Activated gamma-delta T cell (primary cell): ENCODE results near the gene BBS12.

Experiments
- DNase-seq: peaks from one replicate; lab custom pipeline; 2025; lab: John Stamatoyannopoulos, UW

Gene BBS12

DNA sequence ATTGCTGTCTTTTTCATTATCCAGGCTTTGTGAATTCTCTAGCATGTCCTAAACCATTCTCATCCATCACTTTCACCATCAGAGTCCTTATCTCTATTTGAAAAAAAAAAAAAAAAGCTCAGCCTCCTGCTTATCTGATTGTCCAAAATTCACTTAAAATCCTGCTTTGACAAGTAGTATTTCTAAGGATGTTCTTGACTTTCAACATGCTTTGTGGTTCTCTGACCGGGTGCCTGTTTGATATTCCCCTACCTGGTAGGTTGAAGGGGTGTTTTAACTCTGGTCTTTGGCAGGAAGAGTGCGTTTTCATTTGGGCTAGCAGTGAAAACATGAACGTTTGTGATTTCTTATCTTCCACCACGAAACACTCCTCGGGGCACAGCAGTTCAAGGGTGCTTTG lies 17.3 kb upstream of the BBS12 start:
- no peak for DNase-seq

- DNase-seq = no peak
These were observed 15.6 kb upstream of the BBS12 start for GRCh38 chr4:122716825-122717448.

GRCh38 chr4:122718281-122718680 lies 14.2 kb upstream of the BBS12 start:
- no peak for DNase-seq

DNA sequence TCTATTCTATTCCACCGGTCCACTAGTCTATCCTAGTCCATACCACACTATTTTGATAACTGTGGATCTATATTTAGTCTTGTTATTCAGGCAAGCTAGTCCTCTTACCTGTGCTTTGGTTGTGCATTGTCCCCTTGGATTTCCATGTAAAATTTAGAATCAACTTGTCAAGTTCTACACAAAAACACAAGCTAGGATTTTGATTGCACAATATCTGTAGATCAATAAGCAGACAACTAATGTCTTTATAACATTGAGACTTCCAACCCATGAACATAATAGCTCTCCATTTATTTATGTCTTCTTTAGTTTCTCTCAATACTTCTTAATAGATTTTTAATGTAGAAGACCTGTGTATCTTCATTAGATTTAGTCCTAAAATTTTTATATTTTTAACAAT lies 10.2 kb upstream of the BBS12 start:
- DNase-seq = no peak

DNA sequence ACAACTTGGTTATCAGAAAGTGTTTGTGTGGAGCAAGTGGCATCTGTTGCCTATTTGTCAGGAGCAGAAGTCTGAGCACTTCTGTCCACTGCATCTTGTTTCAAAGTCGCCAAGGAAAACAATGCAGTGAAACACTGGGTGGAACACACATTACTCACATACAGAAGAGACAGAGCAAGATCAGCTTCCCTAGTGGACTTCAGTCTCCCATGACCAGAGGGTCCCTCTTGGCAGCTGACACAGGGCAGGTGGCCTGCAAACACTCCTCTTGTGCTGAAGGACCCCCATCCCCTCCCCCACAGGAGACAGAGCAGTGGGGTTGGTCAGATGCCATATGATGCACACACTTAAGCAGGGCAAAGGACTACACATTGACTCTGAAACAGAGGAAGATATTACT lies 3.6 kb upstream of the BBS12 start:
- DNase-seq = no peak

DNA sequence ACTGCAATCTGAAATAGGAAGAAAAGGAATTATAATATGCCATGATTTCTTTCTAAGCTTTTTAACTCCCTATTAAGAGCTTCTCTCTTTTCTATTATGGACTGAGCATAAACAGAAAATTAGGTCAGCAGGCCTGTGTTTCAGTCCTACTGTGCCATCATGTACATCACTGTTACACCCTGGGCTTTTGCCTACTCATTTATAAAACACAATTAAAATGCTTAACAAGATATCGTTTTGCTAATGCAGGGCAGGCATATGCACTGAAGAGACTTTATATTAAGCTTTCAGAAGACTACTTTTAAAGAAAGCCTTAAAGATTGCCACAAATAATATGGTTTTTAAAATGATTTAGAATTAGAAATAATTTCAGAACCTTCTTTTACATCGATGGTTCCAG lies 828 bp upstream of the BBS12 start:
- DNase-seq = no peak

GRCh38 chr4:122733787-122734120 lies 1.2 kb downstream of the BBS12 start:
- DNase-seq = no peak

DNA sequence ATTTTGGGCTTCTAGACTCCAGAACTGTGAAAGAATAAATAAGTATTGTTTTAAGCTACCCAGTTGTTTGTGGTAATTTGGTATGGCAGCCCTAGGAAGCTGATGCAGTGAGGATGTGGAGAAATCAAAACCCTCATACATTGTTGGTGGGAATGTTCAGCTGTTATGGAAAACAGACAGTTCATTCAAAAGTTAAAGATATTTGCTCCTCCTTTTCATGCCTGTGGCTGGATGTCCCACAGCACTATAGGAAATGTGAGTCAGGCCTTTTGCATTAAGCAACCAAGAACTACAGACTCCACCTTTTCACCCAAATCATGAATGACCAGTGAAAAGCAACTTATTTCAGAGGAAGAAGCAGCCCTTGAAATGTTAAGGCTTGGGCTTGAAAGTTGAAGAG lies 6.7 kb downstream of the BBS12 start:
- no peak for DNase-seq

- no peak for DNase-seq
These were observed 10.7 kb downstream of the BBS12 start for GRCh38 chr4:122742933-122743829.

- no peak for DNase-seq
These were observed 11.7 kb downstream of the BBS12 start for GRCh38 chr4:122744229-122744628.

- DNase-seq = no peak
These were observed 14.0 kb downstream of the BBS12 start for GRCh38 chr4:122746485-122746965.

- DNase-seq = no peak
These were observed 14.6 kb downstream of the BBS12 start for GRCh38 chr4:122747068-122747467.

GRCh38 chr4:122747883-122748282 lies 15.4 kb downstream of the BBS12 start:
- DNase-seq = no peak

DNA sequence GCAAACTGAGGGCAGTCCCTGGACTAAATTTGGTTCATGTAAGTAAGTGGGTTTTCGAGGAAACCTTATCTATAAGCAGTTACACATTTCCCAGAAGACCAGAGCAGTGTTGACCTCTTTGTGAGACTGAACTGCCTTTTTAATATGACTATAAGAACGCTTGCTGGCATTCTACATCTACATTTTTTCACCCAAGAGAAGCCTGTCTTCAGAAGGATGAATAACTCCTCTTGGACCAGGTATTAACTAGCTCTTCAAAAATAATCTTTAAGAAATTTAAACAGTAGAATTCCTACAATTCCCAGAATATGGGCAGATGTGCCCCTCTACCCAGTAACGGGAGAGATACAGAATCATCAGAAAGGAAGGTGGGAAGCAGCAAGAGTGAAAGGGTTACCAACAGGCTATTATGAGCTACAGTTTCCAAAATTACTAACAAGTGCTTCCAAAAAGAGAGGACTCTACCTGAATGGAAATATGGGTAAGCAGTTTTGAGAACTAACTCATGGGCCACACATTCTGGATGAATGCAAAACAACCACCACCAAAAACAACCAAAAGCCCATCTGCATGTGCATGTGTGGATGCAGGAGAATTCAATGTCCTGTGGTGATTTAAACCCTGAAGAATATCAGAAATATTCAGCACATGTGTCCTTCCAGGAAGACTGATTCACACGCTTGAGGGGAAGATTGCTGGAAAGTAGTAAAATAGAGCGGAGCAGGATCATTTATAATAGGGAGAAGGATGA lies 17.4 kb downstream of the BBS12 start:
- no peak for DNase-seq

GRCh38 chr4:122755675-122756074 lies 23.2 kb downstream of the BBS12 start:
- DNase-seq = no peak

GRCh38 chr4:122758033-122758432 lies 25.5 kb downstream of the BBS12 start:
- no peak for DNase-seq

GRCh38 chr4:122759639-122760310 lies 27.3 kb downstream of the BBS12 start:
- no peak for DNase-seq

DNA sequence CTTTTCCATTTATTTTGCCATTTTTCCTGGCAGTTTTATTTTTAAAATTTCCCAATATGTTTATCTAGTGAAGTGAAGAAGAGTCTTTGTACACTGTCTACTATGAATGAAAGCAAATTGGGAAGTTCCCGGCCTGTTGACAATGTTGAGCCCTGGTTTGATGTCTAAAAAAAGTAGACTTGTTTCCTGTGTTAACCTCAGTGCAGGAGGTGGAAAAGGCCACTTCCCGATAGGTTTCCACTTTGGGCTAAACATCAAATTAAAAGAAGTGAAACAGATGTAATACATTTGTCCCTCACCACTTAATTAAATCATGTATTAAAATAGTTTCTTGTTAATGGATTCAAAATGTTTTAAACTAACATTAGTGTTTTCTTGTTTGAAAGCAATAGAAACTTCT lies 30.0 kb downstream of the BBS12 start:
- DNase-seq = no peak

GRCh38 chr4:122762966-122763716 lies 30.6 kb downstream of the BBS12 start:
- DNase-seq = no peak

- DNase-seq = no peak
These were observed 31.7 kb downstream of the BBS12 start for GRCh38 chr4:122764071-122764820.

DNA sequence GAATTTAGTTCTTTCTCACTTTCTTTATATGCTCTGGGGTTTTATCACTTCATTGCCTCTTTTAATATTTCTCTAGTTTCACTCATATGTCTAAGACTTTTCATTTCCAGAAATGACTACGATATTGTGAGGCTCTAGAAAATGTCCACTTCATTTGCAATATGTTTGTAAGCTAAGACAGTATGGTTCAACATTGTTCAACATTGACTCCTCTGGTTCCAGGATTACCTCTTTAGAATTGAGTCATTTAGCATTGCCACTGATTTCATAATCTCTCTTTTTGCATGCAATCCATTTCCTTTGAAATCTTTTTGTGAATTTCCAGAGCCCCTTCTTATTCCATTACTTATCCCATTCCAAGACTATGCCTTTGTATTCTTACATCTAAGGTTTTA lies 32.3 kb downstream of the BBS12 start:
- no peak for DNase-seq
